Measurements from ENCODE around the gene PPP1R26.
A peak's percentile ranks its signal among the peaks of the same experiment; 100 is the strongest.

The PPP1R26 gene

DNA sequence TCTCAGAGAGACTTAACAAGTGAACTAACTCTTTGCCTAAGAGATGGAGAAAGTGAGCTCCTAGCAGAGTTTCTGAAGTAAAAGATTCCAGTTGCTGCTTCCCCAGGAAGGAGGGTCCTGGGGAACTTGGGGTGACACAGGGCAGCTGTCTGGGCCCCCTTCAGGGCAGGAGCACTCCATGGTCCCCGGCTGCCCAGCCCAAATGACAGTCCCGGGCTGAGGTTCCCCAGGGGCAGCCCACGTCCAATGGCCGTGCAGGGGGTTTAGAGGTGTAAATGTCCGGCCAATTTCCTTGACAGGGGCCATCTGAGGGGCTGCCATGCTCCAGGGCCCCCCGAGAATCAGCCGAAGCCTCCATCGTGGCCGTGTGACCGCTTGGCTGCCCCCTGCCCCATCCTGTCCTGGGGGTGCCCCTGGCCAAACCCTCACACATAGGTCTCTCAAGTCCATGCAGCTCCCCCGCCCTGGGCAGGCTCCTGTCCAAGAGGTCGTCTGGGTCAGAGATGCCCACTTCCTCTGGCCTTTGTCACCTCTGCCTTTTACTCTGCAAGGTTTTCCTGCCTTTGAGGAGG, 5.5 kb upstream of the PPP1R26 start:
- H3K9me3 Mint-ChIP-seq: no peaks in the 10 kb centered on the region
- ATAC-seq (replicated peaks; ENCODE audit: extremely low read depth, poor library complexity, severe bottlenecking) (no peak), DNase-seq (ENCODE audit: low spot score in 2 of 2) (no peak)
- peaks cover 4% of the 10 kb centered on the region for H3K36me3 Mint-ChIP-seq (ENCODE audit: insufficient read depth)
- peaks cover 10% of the 10 kb centered on the region for H3K4me1 Mint-ChIP-seq
- H3K27me3 Mint-ChIP-seq: peaks cover 60% of the 10 kb centered on the region
- H3K4me3 Mint-ChIP-seq: no peak overlapping the region
- H3K27ac Mint-ChIP-seq (ENCODE audit: low read depth): no peak overlapping the region

DNA sequence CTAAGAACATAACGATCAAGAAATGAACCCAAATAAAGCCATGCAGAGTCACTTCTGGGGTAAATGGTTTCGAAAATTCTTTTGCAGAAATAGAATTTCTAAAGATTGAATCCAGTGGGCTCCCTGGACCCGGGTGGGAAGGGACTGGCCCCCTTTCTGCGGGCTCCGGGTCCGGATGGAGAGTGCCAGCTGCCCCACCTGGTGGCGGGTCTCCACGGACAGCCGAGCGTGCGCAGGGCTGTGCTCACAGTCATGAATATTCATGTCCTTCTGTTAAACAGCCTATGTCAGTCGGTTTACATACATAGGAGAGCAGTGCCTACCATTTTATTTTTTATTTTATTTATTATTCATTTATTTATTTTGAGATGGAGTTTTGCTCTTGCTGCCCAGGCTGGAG, 4.7 kb upstream of the PPP1R26 start:
- ATAC-seq (replicated peaks; ENCODE audit: extremely low read depth, poor library complexity, severe bottlenecking) (no peak), DNase-seq (ENCODE audit: low spot score in 2 of 2) (no peak)
- Mint-ChIP-seq H3K4me1 (peaks cover 10% of the 10 kb centered on the region), H3K27ac (ENCODE audit: low read depth) (no peak overlapping the region), H3K9me3 (no peaks in the 10 kb centered on the region), H3K36me3 (ENCODE audit: insufficient read depth) (peaks cover 3% of the 10 kb centered on the region), H3K4me3 (no peak overlapping the region), H3K27me3 (peaks cover 58% of the 10 kb centered on the region)

DNA sequence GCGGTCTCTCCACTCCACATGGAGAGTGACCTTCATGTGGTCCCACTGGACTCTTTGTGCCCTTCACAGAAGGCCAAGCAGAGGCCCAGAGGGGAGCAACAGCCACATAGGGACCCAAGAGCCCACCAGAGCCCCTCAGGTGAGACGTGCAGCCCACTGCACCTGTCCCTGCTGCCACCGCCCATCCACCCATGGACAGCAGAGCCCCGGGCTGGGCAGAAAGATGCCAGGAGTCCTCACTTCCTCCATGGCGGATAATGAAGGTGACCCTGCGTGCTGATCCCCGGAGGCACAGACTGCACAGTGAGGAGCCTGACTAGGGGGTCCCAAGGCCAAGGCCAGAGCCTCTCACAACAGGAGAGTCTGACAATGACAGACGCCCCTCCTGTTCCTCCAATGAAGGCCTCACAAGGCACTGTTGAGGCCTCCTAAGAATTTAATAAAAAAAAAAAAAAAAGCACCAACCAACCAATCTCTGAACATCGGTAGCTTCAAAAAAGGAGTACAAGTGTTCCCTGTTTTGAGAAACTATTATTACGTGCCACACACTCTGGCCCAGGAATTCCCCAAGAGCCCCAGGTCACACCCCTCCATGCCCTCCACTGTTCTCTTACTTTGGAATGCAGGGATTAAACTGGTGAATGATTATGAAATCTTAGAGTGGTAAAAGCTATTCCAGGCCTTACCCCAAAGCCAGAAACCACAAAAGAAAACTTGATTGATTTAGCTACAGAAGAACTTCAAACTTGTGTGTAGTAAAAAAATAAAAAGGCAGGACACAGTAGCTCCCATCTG, 2.8 kb upstream of the PPP1R26 start:
- H3K27ac Mint-ChIP-seq (ENCODE audit: low read depth): no peak overlapping the region
- no peak for DNase-seq (ENCODE audit: low spot score in 2 of 2)
- H3K36me3 Mint-ChIP-seq (ENCODE audit: insufficient read depth): peaks cover 3% of the 10 kb centered on the region
- H3K9me3 Mint-ChIP-seq: no peaks in the 10 kb centered on the region
- peaks cover 45% of the 10 kb centered on the region for H3K27me3 Mint-ChIP-seq
- H3K4me1 Mint-ChIP-seq: peaks cover 10% of the 10 kb centered on the region
- ATAC-seq (replicated peaks; ENCODE audit: extremely low read depth, poor library complexity, severe bottlenecking): no peak
- no peak overlapping the region for H3K4me3 Mint-ChIP-seq

DNA sequence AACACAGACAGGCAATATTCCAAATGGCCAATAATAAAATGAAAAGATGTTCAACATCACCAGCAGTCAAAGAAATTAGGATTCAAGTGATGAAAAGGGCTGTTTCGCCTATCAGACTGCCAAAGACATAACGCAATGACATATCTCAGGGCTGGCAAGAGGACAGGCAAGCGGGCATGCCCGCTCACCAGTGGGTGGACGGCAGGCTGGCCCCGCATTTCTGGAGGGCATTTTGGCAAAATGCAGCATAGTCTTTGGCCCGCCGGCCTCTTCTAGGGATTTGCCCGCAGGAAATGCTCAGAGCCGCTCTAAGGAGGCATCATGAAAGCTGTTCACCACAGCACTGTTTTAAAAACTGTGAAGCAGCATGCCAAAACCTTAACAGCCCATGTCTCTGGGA, 1.4 kb upstream of the PPP1R26 start:
- ATAC-seq (replicated peaks; ENCODE audit: extremely low read depth, poor library complexity, severe bottlenecking) (no peak), DNase-seq (ENCODE audit: low spot score in 2 of 2) (no peak)
- Mint-ChIP-seq H3K27ac (ENCODE audit: low read depth) (no peak overlapping the region), H3K27me3 (peaks cover 50% of the 10 kb centered on the region), H3K9me3 (no peaks in the 10 kb centered on the region), H3K36me3 (ENCODE audit: insufficient read depth) (peaks cover 3% of the 10 kb centered on the region), H3K4me1 (peaks cover 10% of the 10 kb centered on the region), H3K4me3 (peak overlapping the region; percentile 84)

DNA sequence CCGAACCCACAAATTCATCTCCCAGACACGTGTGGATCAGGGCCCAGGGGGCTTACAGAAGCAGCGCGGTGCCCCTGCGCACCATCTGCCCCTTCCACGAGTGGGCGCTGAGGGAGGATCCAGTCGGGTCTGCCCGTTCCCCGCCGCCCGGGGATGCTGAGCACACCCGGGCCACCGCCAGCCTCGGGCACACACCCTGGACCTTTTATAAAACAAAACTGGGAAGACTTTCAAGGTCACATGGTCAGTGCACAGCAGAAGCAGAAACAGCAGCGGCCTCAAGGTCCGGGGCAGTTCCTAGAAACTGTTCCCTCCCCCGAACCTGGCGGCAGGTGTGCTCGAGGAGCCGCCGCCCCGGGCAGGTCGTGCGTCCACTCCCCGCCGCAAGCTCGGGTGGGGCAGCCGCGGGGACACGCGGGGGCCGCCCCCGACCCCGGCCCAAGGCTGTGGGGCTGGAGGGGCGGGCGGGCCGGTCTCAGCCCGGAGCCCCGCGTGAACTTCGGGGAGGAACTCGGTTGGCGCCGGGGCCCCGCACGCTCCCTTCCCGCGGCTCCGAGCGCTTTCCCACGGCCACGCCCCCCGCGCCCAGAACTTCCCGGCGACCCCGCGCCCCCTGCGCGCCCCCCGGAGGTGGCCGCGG, 633 bp upstream of the PPP1R26 start:
- Mint-ChIP-seq H3K9me3 (no peaks in the 10 kb centered on the region), H3K27ac (ENCODE audit: low read depth) (peak overlapping the region; percentile 51), H3K4me1 (peaks cover 10% of the 10 kb centered on the region), H3K27me3 (peaks cover 56% of the 10 kb centered on the region), H3K36me3 (ENCODE audit: insufficient read depth) (peaks cover 3% of the 10 kb centered on the region), H3K4me3 (peak overlapping the region; percentile 84)
- ATAC-seq (replicated peaks; ENCODE audit: extremely low read depth, poor library complexity, severe bottlenecking): no peak
- no peak for DNase-seq (ENCODE audit: low spot score in 2 of 2)

DNA sequence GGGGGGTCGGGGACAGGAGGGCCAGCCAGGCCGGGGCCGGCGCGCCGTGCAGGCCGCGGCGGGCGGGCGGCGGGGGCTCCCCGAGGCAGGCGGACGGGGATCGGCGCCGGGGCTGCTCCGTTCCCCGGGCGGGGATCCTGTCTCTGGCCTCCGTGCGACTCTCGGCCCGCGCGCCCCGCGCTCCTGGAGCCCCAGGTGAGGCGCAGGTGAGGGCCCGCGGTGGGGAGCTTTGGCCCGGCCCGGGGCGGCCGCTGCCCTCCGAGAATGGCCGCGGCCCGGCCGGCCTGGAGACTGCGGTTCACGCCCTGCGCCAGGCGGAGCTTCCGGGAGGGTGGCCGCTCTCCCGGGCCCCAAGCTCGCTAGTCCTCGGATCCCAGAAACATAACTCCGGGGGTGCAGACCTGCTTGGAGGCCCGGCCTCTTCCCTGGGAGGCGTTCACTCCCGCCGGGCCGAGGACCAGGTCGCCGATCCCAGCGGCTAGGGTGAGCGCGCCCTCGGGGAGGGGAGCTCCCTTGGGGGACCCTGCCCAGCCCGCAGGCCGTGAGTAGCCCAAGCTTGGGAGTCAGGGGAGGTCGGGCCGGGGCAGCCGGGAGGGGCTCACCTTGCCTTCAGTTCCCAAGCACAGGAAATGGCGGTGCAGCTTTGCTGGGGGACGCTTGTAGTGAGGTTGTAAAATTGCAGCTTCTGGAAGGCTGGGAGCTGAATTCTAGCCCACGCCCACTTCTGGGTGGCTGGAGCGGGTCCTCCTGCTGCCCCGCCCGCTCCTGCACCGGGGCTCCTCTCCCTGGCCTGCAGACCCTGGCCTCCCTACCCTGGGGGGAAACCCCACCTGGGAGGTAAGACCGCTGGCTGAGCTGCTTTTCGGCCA, 723 bp downstream of the PPP1R26 start:
- DNase-seq (ENCODE audit: low spot score in 2 of 2): no peak
- H3K27ac Mint-ChIP-seq (ENCODE audit: low read depth): no peak overlapping the region
- H3K27me3 Mint-ChIP-seq: peaks cover 66% of the 10 kb centered on the region
- peaks cover 3% of the 10 kb centered on the region for H3K36me3 Mint-ChIP-seq (ENCODE audit: insufficient read depth)
- H3K9me3 Mint-ChIP-seq: no peaks in the 10 kb centered on the region
- H3K4me3 Mint-ChIP-seq: peak overlapping the region; percentile 41
- peak; percentile 19 for ATAC-seq (replicated peaks; ENCODE audit: extremely low read depth, poor library complexity, severe bottlenecking)
- peaks cover 10% of the 10 kb centered on the region for H3K4me1 Mint-ChIP-seq

DNA sequence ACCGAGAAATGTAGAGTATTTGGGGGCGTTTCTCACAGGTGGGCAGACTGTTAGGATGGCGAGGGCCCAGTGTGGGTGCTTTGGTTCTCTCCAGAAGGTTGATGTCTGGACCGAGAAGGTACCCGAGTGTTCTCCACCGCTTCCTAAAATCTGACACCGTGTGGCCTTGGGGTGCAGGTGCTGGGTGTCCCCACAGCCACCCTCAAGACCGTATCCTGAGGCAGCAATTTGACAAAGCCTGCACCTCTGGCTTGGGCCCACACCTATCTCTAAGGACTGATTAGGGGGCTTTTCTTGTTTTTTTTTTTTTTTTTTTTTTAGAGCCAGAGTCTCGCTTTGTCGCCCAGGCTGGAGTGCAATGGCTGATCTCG, 1.3 kb downstream of the PPP1R26 start:
- peaks cover 3% of the 10 kb centered on the region for H3K36me3 Mint-ChIP-seq (ENCODE audit: insufficient read depth)
- peaks cover 5% of the 10 kb centered on the region for H3K4me1 Mint-ChIP-seq
- H3K27me3 Mint-ChIP-seq: peaks cover 66% of the 10 kb centered on the region
- no peaks in the 10 kb centered on the region for H3K9me3 Mint-ChIP-seq
- peak overlapping the region; percentile 41 for H3K4me3 Mint-ChIP-seq
- DNase-seq (ENCODE audit: low spot score in 2 of 2): no peak
- no peak overlapping the region for H3K27ac Mint-ChIP-seq (ENCODE audit: low read depth)
- peak; percentile 28 for ATAC-seq (replicated peaks; ENCODE audit: extremely low read depth, poor library complexity, severe bottlenecking)

DNA sequence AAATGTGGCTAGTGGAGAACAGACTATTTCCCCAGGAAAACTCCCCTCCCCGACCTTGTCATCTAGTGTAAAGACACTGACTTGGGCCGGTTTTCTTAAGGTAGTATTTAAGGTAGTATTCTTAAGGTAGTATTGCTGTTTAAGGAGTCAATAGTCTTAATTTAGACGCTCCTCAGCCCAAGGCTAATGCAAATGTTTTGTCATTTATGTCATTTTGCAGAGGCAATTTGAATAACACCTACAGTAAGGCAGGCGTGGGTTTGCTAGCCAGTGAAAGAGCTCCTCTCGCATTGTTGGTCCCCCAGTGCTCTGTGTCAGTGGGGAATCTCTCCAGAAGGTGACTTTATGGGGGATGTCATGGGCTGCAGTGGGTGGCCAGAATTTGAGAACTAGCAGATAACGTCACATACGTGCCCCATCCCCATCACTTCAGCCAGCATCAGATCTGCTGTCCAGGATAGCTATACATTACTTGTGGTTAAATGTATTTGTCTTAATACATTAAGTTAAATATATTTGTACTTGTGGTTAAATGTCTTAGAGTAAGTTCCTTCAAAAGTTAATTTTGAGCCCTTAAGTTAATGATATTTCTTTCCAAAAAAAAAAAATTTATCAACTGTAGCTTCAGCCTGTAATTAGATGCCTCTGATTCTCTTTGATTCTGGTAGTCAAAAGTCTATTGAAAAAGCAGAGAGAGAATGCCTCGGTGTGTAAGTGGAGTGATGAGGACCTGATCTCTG, 2.6 kb downstream of the PPP1R26 start:
- H3K27me3 Mint-ChIP-seq: peaks cover 69% of the 10 kb centered on the region
- H3K36me3 Mint-ChIP-seq (ENCODE audit: insufficient read depth): peaks cover 3% of the 10 kb centered on the region
- no peak overlapping the region for H3K27ac Mint-ChIP-seq (ENCODE audit: low read depth)
- DNase-seq (ENCODE audit: low spot score in 2 of 2) (no peak), ATAC-seq (replicated peaks; ENCODE audit: extremely low read depth, poor library complexity, severe bottlenecking) (no peak)
- H3K9me3 Mint-ChIP-seq: no peaks in the 10 kb centered on the region
- peaks cover 5% of the 10 kb centered on the region for H3K4me1 Mint-ChIP-seq
- H3K4me3 Mint-ChIP-seq: no peak overlapping the region

DNA sequence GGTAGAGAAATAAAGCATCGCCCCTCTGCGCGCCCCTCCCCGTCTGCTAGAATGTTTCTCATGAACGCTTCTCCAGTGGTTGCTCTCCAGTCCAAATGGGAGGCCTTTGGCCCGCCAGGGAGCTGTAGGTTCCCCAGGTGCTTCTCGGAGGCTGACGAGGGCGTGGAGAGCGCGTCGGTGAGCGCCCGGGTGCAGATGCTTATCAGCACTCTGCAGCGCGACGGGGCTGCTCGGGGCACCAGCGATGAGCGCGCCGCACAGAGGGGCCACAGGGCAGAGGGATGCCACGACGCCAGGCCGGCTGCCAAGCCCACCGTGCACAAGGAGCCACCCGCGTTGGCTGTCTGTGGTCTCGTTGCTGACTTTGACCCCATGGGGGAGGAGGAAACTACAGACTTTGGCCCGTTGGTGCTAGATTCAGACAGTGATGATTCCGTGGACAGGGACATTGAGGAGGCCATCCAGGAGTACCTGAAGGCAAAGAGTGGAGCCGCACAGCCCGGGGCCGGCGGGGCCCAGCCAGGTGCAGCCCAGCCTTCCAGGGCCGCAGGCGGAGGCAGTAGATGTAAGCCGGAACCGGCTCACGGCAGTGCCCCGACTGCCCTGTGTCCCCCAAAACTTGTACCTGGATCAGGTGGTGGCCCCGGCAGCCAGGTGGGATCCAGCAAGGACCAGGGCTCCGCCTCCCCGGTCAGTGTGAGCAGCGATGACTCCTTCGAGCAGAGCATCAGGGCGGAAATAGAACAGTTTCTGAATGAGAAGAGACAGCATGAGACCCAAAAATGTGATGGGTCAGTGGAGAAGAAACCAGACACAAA, 5.1 kb downstream of the PPP1R26 start:
- DNase-seq (ENCODE audit: low spot score in 2 of 2) (no peak), ATAC-seq (replicated peaks; ENCODE audit: extremely low read depth, poor library complexity, severe bottlenecking) (no peak)
- Mint-ChIP-seq H3K4me1 (no peaks in the 10 kb centered on the region), H3K27me3 (peaks cover 49% of the 10 kb centered on the region), H3K9me3 (no peaks in the 10 kb centered on the region), H3K36me3 (ENCODE audit: insufficient read depth) (peaks cover 1% of the 10 kb centered on the region), H3K27ac (ENCODE audit: low read depth) (no peak overlapping the region), H3K4me3 (no peak overlapping the region)

DNA sequence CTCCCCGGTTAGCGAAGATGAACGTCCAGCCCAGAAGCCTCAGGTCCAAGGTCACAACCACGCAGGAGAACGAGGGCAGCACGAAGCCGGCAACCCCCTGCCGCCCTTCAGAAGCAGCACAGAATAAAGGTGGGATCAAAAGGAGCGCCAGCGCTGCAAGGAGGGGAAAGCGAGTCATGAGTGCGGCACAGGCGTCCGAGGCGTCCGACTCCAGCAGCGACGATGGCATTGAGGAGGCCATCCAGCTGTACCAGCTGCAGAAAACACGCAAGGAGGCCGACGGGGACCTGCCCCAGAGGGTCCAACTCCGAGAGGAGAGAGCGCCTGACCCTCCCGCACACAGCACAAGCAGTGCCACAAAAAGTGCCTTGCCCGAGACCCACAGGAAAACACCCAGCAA, 5.8 kb downstream of the PPP1R26 start:
- Mint-ChIP-seq H3K9me3 (no peaks in the 10 kb centered on the region), H3K4me3 (no peak overlapping the region), H3K36me3 (ENCODE audit: insufficient read depth) (peaks cover 1% of the 10 kb centered on the region), H3K27me3 (peaks cover 49% of the 10 kb centered on the region), H3K27ac (ENCODE audit: low read depth) (no peak overlapping the region), H3K4me1 (no peaks in the 10 kb centered on the region)
- ATAC-seq (replicated peaks; ENCODE audit: extremely low read depth, poor library complexity, severe bottlenecking): no peak
- DNase-seq (ENCODE audit: low spot score in 2 of 2): no peak

DNA sequence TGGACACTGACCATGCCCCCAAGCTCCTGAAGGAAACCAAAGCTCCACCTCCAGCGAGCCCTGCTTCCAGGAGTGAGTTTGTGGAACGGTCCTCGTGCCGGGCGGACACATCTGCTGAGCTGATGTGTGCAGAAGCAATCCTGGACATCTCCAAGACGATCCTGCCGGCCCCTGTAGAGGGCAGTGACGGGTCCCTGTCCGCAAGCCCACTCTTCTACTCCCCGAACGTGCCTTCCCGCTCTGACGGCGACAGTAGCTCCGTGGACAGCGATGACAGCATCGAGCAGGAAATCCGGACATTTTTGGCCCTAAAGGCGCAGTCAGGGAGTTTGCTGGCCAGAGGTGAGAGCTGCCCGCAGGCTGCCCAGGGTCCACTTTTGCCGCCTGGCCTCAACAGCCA, 6.2 kb downstream of the PPP1R26 start:
- H3K9me3 Mint-ChIP-seq: no peaks in the 10 kb centered on the region
- no peaks in the 10 kb centered on the region for H3K4me1 Mint-ChIP-seq
- DNase-seq (ENCODE audit: low spot score in 2 of 2) (no peak), ATAC-seq (replicated peaks; ENCODE audit: extremely low read depth, poor library complexity, severe bottlenecking) (no peak)
- peaks cover 1% of the 10 kb centered on the region for H3K36me3 Mint-ChIP-seq (ENCODE audit: insufficient read depth)
- no peak overlapping the region for H3K27ac Mint-ChIP-seq (ENCODE audit: low read depth)
- H3K27me3 Mint-ChIP-seq: peaks cover 52% of the 10 kb centered on the region
- no peak overlapping the region for H3K4me3 Mint-ChIP-seq

Measured in central memory CD8-positive, alpha-beta T cell (primary cell).